Measurements from ENCODE around the gene ACAP3.

Gene ACAP3, protein sequence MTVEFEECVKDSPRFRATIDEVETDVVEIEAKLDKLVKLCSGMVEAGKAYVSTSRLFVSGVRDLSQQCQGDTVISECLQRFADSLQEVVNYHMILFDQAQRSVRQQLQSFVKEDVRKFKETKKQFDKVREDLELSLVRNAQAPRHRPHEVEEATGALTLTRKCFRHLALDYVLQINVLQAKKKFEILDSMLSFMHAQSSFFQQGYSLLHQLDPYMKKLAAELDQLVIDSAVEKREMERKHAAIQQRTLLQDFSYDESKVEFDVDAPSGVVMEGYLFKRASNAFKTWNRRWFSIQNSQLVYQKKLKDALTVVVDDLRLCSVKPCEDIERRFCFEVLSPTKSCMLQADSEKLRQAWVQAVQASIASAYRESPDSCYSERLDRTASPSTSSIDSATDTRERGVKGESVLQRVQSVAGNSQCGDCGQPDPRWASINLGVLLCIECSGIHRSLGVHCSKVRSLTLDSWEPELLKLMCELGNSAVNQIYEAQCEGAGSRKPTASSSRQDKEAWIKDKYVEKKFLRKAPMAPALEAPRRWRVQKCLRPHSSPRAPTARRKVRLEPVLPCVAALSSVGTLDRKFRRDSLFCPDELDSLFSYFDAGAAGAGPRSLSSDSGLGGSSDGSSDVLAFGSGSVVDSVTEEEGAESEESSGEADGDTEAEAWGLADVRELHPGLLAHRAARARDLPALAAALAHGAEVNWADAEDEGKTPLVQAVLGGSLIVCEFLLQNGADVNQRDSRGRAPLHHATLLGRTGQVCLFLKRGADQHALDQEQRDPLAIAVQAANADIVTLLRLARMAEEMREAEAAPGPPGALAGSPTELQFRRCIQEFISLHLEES

DNA sequence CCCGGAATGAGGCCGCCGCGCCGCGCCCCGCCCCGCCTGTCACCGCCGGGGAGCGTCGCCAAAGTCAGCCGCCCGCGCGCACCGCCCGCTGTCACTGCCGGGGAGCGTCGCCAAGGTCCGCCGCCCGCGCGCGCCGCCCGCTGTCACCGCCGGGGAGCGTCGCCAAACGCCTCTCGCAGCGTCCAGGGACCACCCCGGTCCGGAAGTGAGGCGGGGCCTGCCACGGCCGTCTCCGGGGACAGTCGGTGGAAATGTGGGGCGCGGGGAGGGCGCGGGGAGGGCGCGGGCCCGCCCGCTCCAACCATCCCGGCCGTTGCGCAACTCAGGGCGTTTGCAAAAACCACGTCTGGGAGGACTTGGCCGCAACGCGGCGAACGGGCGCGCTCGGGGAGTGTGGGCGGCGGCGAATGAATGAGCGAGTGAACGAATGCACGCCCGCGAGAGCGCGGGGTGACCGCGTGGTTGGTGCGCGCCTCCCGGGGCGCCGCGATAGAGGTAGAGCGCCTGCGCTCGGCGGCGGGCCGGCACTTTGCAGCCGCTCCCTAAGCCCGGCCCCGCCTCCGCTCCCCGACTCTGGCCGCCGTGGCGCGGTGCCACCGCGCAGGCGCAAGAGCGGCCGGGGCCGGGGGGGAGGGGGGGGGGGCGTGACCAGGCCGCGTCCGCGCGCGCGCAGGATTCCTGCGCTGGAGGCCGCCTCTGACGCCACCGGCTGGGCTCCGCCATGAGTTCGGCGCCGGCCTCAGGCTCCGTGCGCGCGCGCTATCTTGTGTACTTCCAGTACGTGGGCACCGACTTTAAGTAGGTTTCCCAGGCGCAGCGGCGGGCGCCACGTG, at the start of gene ACAP3, which contains the start of gene PUSL1:
Gene ACAP3, minus strand, starts transcription at position 8 of the 833 bp plus-strand sequence. CDS start 115 bp downstream, outside the sequence.
Gene PUSL1, plus strand, starts transcription at position 675 of the 833 bp plus-strand sequence. Its CDS starts 47 bp downstream, at position 722.
- peak; percentile 96 for DNase-seq

DNA sequence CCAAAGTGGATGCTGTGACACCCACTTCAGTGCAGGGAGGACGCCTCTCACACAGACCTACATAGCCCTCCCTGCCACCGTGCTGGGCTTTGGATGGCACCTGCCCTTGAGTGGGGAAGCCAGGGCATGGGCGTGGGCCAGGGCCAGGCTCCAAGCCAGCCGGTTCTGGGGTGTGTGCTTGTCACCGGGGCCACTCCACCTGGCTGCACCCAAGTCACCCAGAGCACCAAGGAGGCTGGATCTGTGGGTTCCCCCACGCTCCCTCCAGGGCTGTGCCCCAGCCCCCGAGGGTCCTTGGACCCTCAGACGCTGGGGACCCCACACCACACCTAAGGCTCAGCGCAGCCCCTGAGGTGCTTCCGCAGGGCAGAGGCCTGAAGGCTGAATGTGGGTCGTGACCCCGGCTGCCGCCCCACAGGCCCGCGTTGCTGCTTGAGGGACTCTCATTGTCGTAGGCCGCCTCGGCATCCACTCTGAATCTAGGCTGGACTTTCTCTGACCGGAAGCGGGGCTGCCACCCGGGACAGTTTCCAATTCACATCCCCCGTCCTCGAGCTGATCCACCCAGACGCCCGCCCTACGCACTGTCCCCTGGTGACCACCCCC, 49.2 kb upstream of the ACAP3 start:
- DNase-seq = peak; percentile 44

GRCh38 chr1:1356166-1356795, 48.6 kb upstream of the ACAP3 start:
- DNase-seq = no peak

GRCh38 chr1:1355416-1355815, 47.7 kb upstream of the ACAP3 start:
- DNase-seq = peak; percentile 55

DNA sequence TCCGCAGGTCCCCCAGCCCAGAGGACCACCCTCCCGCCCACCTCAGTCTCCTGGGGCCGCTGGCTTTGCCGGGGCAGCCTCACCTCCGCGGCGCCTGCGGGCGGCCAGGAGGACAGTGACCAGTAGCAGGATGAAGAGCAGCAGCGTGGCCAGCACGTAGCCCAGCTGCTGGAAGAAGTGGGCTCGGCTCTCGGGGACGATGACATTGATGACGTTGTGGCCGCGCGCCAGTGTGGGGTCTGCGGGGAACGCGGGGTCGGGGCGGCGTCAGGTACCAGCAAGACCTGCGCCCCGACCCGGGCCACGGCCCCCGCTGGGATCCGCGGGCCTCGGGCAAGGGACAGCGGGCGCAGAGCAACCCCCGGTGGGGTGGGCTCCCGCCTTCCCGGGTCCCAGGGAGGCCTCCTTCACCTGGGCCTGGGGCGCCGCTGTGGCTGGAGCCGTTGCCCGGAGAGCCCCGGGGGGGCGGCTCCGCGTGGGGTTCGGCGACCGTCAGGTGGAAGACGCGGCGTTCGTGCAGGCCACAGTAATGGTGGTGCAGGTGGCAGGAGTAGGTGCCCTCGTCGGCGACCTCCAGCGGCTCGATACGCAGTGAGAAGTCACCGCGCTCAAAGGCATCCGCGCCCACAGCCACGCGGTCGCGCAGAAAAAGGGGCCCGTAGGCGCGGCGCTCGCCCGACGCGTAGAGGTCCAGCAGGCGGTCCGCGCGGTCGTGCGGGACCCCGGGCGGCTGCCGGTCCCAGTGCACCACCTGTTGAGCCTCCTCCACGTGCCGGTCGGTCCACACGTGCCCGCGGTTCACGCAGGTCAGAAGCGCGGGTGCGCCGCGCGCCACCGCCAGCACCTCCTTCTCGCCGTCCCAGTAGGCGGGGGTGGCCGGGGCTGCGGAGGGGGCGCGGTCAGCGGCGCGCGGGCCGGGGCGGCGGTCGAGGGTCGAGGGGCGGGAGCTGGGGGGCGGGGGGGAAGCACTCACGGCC, 46.8 kb upstream of the ACAP3 start:
- no peak for DNase-seq

DNA sequence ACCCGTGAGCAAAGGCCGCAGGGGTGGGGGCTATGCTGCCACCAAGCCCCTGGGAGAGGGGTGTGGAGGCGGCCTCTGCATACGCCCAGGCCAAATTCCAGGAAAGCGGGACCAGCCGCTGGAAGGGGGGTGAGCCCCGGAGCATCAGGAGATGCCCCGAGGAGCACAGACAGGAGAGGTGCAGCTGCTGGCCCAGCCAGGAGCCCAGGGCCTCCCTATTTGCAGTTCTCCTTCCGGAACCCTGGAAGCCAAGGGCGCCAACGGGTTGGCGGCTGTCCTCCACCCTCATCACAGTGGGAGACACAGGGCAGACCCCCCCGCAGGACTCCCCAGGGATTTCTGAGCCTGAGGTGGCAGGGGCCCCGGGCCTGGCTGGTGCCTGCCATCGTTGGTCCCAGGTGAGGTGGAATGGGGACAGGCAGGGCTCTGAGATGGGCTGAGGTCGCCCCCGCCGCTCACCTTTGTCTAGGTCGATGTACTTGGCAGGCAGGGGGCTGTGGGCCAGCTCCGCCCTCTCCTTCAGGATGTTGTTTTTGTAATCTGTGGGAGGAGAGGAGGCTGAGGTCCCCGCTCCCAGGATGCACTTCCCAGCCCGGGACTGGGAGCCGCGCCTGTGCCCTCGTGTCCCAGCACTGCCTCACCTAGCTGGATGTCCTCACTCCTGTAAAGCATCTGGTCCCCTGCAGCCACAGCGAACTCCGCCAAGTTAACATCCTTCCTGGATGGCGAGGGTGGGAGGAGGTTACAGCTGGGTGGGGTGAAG, 45.8 kb upstream of the ACAP3 start:
- DNase-seq = no peak

DNA sequence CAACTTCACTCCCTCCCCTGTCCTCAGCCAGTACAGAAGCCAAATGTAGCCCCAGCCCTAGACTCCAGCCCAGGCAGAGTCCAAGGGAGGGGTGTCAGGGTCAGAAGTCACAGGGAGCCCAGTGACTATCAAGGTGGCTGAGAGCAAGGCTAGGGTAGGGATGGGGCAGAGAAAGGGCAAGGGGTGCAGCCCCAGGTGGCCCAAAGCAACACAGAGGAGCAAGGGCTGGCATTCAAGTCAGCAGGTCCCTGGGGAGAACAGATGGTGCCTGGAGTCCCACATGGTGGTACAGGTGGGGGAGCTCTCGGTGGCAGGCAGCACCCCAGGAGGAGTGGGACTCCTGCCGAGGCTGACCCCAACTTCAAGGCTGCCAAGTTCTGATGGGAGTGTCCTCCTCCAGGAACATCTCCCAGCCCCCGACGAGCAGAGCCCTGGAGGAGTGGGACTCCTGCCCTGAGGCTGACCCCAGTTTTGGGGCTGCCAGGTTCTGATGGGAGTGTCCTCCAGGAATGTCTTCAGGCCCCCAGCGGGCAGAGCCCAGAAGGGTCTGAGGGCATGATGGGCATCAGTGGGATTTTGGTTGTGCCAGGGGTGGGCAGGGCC, 45.2 kb upstream of the ACAP3 start:
- no peak for DNase-seq

DNA sequence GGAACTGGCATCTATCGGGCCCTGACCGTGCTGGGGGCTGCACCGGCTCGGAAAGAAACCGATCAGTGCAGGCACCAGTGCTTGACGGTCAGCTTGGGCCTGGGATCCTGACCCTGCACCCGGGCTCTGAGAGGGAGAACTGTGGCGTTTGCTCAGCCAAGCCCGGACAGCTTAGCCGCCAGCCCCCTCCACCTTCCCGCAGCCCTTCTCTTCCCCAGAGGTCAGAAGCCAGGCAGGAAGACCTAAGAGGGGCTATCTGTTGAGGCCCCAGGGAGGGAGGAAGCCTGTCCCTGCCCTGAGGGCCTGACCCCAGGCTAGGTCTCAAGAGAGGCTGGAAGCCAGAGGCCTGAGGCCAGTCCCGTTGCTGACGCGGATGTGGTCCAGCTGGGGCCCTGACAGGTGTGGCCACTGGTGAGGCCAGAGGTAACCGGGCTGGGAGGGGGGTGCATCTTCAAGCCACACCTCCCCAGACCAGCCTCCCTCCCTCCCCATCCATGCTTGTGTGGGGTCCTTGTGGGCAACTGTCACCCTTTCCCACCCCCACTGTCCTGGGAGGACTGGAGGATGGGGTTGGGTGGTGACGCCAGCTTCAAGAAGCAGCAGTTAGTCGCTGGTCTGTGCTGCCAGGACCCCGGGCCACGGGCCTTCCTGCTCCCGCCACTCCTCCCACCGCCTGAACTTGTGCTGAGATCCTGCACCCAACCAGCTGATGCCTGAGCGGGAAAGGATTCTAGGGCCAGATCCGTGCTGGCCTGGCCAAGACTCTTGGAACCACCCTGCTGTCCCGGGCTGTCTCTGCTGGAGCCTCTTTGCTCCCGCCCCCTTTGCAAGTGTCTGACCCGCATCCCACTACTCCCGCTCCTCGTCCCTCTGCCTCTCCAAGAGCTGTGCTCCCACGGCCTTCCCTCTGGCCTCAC, 44.0 kb upstream of the ACAP3 start:
- peak; percentile 51 for DNase-seq

DNA sequence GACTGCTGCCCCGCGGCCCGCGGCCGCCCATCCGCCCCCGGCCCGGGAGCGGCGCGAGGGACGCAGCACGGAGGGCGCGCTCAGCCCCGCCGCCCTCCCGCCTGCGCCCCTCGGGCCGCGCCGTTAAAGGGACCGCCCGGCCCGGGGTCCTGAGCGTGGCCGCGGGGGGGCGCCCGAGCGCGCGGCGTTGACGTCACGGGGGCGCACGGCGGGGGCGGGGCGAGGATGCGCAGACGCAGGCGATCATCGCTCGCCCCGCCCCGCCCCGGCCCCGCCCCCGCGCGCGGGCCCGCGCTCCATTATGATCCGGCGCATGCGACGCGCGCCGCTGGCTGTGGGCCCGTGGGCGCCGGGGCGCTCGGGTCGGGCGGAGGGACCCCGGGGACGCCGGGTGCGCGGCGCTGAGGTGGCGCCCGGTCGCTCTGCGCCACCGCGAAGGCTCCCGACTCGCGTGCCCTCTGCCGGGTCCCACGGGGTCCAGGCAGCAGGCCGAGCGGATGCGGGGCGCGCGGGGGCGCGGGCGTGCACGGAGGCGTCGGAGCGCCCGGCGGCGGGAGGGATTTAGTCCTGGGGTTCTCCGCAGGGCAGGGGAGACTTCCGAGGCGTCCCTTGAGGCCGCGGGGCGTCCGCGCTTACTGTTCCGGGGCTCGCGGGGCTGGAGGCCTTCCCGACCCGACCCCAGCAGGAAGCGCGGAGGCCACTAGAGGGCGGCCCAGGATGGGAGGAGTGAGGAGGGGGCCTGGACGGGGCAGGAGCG, 41.7 kb upstream of the ACAP3 start, which contains the start of gene DVL1:
Gene DVL1, minus strand, starts transcription at position 163 of the 757 bp plus-strand sequence. CDS start 353 bp downstream, outside the sequence.
- peak; percentile 88 for DNase-seq

DNA sequence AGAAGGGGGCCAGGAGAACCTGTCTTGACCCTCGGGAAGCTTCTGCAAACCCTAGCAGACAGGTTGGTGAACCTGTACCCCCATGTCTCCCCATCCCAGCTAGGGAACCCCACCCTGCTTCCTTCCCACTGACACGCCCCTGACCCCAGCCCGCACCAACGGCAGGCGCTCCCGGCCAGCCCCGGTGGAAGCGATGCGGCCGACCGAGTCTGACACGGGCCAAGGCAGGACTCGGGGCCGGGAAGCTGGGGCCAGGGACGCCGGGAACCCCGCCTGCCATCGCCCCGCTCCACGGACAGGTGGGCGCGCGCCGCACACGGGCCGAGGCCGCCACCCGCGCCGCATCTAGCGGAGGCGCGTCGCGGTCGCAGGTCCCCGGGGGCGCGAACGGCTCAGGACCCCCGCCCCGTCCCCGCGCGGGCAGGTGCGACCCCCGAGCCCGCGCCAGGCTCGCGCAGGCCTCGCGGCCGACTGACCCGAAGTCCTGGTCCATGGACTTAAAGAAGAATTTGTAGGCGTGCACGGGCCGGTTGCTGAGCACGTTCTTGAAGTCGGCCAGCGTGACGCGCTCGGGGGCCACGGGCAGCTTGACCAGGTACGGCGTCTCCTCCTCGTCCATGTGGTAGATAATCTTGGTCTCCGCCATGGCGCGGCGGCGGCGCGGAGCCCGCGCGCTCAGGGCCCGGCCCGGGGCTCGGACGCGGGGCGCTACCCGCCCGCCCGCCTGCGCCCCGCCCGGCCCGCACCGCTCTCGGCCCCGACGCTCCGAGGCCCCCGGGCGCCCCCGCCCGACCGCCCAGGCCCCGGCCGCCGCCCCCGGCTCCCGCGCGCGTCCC, 40.9 kb upstream of the ACAP3 start:
- peak; percentile 48 for DNase-seq

GRCh38 chr1:1347663-1348419, 40.1 kb upstream of the ACAP3 start:
- DNase-seq = peak; percentile 50

DNA sequence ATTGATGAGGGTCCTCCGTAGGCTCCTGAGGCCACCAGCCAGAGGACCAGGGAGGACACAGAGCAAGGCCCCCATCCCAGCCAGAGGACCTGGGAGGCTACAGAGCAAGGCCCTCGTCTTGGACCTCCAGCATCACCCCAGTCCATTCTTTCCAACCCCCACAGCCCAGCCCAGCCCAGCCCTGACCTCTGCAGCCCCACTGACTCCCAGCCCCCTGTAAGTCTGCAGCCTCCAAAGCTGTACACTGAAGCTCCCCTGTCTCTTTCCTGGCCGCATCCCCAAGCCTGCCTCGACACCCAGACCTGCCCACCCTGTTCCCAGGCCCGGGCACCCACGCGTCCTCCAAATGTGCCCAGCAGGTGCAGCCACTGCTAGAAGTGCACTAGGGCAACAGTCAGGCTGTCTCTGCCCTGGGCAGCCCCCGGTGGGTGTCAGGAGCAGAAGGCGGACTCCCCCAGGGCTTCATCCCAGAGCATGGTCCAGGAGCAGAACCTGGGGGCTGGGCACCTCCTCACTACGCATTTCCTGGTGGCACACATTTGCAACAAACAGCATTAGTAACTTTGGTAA, 39.4 kb upstream of the ACAP3 start:
- DNase-seq = no peak

DNA sequence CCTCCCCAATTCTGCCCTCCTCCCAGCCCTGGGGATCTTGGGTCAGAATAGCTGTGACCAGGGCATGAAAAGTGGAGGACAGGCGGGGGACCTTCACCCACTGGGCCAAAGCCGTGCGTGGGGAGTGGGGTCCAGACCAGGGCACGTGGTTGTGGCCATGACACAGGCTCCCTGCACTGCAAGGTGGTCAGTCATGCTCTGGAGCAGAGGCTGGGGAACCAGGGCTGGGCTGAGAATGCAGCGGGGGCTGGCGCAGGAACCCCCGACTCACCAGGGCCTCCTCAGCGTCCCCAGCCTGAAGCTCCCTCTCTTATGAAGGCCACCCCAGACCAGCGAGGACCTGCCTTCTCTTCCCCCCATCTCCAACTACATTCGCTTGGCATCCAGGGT, 38.8 kb upstream of the ACAP3 start:
- DNase-seq = no peak

DNA sequence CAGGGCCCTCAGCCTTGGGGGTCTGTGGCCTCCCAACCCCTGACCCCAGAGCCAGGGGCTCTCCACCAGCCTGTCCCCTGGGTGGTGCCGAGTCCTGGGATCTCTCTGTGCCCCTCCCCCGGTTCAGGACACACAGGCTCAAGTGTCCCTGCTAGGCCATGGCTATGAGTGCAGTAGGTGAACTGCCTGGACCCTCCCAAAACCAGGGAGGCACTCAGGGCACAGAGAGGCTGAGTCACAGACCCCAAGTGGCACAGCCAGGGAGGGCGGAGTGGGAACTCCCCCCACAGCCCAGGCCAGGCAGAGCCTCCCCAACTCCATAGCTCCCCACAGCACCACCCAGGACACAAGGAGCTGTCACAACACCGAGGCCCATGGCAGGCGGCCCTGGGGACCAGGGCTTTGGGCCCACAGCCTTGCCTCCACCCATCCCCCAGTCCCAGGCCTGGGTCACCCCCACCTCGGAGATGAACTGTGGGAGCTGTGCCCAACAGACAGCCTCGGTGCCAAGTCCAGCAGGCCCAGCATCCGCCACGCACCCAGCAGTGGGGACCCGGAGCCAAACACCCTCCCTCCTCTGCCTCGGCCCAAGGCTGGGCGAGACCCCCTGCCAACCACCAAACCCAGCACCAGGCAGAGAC, 38.2 kb upstream of the ACAP3 start:
- no peak for DNase-seq

DNA sequence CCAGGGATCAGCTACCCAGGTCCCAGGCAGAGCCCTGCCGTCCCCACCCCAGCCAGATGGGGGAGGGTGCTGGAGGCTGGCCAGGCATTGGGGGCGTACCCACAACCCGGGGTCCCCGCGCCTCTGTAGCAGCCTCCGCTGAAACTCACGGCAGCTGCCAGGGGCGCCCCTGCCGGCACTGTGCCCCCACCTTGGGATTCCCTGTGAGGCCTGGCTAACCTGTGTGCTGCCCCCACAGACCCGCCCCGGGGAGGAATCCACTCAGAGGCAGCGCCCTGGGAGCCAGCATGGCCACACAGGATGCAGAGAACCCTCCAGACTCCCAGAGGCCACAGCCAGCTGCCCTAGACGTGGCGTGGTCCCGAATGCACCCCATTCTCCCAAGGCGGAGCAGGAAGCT, 37.7 kb upstream of the ACAP3 start:
- no peak for DNase-seq
